Spinal cord (tissue), 10 donors: Measurements from ENCODE around the gene GXYLT2. TPM values are rescaled to one million over a fixed set of nuclear protein-coding genes. Genes with fewer than 3 reads are reported as not detected.
A peak's percentile ranks its signal among the peaks of the same experiment; 100 is the strongest.
"Not testable (repeated sequence)": the region's sequence is repeated elsewhere in the genome, so short reads cannot be mapped to it uniquely, and the experiment has no call there.

Experiments
- DNase-seq, 6 donors: peaks; one replicate each; pipeline versions ENCODE4 v3.0.0 to v3.0.0-alpha.2; 2013 to 2015; ENCODE audit warnings: low spot score in 6 of 6, low read depth in 4 of 6
- H3K27ac ChIP-seq: one replicate; pipeline ENCODE4 v1.5.1; 2013; ENCODE audit warnings: low read depth, low read length, control low read depth
- H3K27me3 ChIP-seq: one replicate; pipeline ENCODE4 v1.6.1; 2013; ENCODE audit warnings: low read length; ENCODE audit not compliant: control insufficient read depth, insufficient read depth
- H3K36me3 ChIP-seq: one replicate; pipeline ENCODE4 v1.6.1; 2013; ENCODE audit warnings: low read length; ENCODE audit not compliant: control insufficient read depth, insufficient read depth
- H3K4me1 ChIP-seq: one replicate; pipeline ENCODE4 v1.6.1; 2013; ENCODE audit warnings: low read length; ENCODE audit not compliant: control insufficient read depth, insufficient read depth
- H3K4me3 ChIP-seq: one replicate; pipeline ENCODE4 v1.5.1; 2013; ENCODE audit warnings: low read depth, low read length, control low read depth
- H3K9me3 ChIP-seq: one replicate; pipeline ENCODE4 v1.6.1; 2013; ENCODE audit warnings: low read length; ENCODE audit not compliant: control insufficient read depth, insufficient read depth
- WGBS: methylation state at CpG from one replicate; pipeline ENCODE4 v1.1.5; 2013; ENCODE audit warnings: missing lambda C conversion rate; ENCODE audit not compliant: insufficient coverage; 5-methylcytosine and 5-hydroxymethylcytosine counted together
- polyA plus RNA-seq, 2 donors: library from polyadenylated mRNA; unstranded; fragments of 120-200 nt; gene quantifications; one replicate each; pipeline ENCODE4 v1.2.1, GENCODE V29; 2013; ENCODE audit not compliant: insufficient read length in 2 of 2
- total RNA-seq, 2 donors: library from RNA; depleted of rRNA in 1 of 2; stranded (reverse); fragments of 120-200 nt in 1 of 2; fragments of >200 nt in 1 of 2; gene quantifications; one replicate each; pipeline versions ENCODE4 v1.2.3 to v1.2.4, GENCODE V29; 2013 to 2014
- donor health status: healthy.

The GXYLT2 gene
- total and polyA plus RNA-seq, 4 donors, result 5.9 to 30.9 (median 17.9) TPM

GRCh38 chr3:72998466-72998865 lies 110.6 kb downstream of the GXYLT2 start:
- H3K27ac ChIP-seq, result no peak overlapping the region
- no peak for DNase-seq

GRCh38 chr3:72999951-73000350 lies 112.1 kb downstream of the GXYLT2 start:
- no peaks in the 10 kb centered on the region for H3K27me3 ChIP-seq
- H3K4me1 ChIP-seq, result peaks cover 8% of the 10 kb centered on the region
- no peak for DNase-seq
- WGBS, result 74% methylated on average over 2 of the region's 2 CpGs
- H3K36me3 ChIP-seq, result peaks cover 21% of the 10 kb centered on the region
- H3K27ac ChIP-seq, result no peak overlapping the region
- no peak overlapping the region for H3K4me3 ChIP-seq
- H3K9me3 ChIP-seq, result no peaks in the 10 kb centered on the region

More at GRCh38 chr3:72998466-72998865, 110.6 kb downstream of the GXYLT2 start:
- Histone ChIP-seq H3K27me3 (no peaks in the 10 kb centered on the region), H3K4me1 (peaks cover 8% of the 10 kb centered on the region), H3K9me3 (no peaks in the 10 kb centered on the region), H3K4me3 (peak overlapping the region; percentile 89), H3K36me3 (peaks cover 13% of the 10 kb centered on the region)
- WGBS, result 50% methylated on average over 1 of the region's 4 CpGs

- not testable (repeated sequence) for H3K4me1 ChIP-seq, H3K9me3 ChIP-seq, DNase-seq, H3K4me3 ChIP-seq, H3K27ac ChIP-seq, H3K27me3 ChIP-seq
- no CpG with 5 or more reads among the region's 8 CpGs for WGBS
- H3K36me3 ChIP-seq, result peaks cover 33% of the 10 kb centered on the region
These were observed 115.2 kb downstream of the GXYLT2 start for GRCh38 chr3:73003050-73003449.

GRCh38 chr3:73004316-73004715 lies 116.5 kb downstream of the GXYLT2 start:
- Histone ChIP-seq H3K4me1 (no peaks in the 10 kb centered on the region), H3K4me3 (no peak overlapping the region), H3K9me3 (no peaks in the 10 kb centered on the region), H3K27ac (no peak overlapping the region), H3K36me3 (peaks cover 33% of the 10 kb centered on the region), H3K27me3 (no peaks in the 10 kb centered on the region)
- DNase-seq, result no peak
- no CpG with 5 or more reads among the region's 4 CpGs for WGBS

GRCh38 chr3:73007992-73008712 lies 120.3 kb downstream of the GXYLT2 start:
- Histone ChIP-seq H3K4me3 (no peak overlapping the region), H3K27me3 (no peaks in the 10 kb centered on the region), H3K27ac (no peak overlapping the region), H3K4me1 (peaks cover 6% of the 10 kb centered on the region), H3K36me3 (peaks cover 28% of the 10 kb centered on the region), H3K9me3 (no peaks in the 10 kb centered on the region)
- WGBS, result no CpG with 5 or more reads among the region's 6 CpGs
- DNase-seq, result no peak

GRCh38 chr3:73009008-73009407 lies 121.2 kb downstream of the GXYLT2 start:
- 55% methylated on average over 2 of the region's 4 CpGs for WGBS
- H3K27ac ChIP-seq, result no peak overlapping the region
- H3K36me3 ChIP-seq, result peaks cover 21% of the 10 kb centered on the region
- no peak overlapping the region for H3K4me3 ChIP-seq
- H3K9me3 ChIP-seq, result no peaks in the 10 kb centered on the region
- H3K4me1 ChIP-seq, result peaks cover 6% of the 10 kb centered on the region
- no peak for DNase-seq
- no peaks in the 10 kb centered on the region for H3K27me3 ChIP-seq

GRCh38 chr3:73009750-73010149 lies 121.9 kb downstream of the GXYLT2 start:
- Histone ChIP-seq H3K27me3 (no peaks in the 10 kb centered on the region), H3K9me3 (no peaks in the 10 kb centered on the region), H3K4me3 (no peak overlapping the region), H3K36me3 (peaks cover 19% of the 10 kb centered on the region), H3K27ac (no peak overlapping the region), H3K4me1 (peaks cover 6% of the 10 kb centered on the region)
- no CpG with 5 or more reads among the region's 3 CpGs for WGBS
- DNase-seq, result no peak

- H3K4me1 ChIP-seq, result peaks cover 6% of the 10 kb centered on the region
- no peaks in the 10 kb centered on the region for H3K27me3 ChIP-seq
- no peaks in the 10 kb centered on the region for H3K9me3 ChIP-seq
- no peak overlapping the region for H3K4me3 ChIP-seq
- H3K36me3 ChIP-seq, result peaks cover 16% of the 10 kb centered on the region
- no peak for DNase-seq
- H3K27ac ChIP-seq, result no peak overlapping the region
- 86% methylated on average over 1 of the region's 6 CpGs for WGBS
These were observed 122.3 kb downstream of the GXYLT2 start for GRCh38 chr3:73010158-73010557.

GRCh38 chr3:73018298-73018697 lies 130.5 kb downstream of the GXYLT2 start:
- Histone ChIP-seq H3K4me1 (no peaks in the 10 kb centered on the region), H3K9me3 (no peaks in the 10 kb centered on the region), H3K4me3 (no peak overlapping the region), H3K27me3 (no peaks in the 10 kb centered on the region), H3K27ac (no peak overlapping the region), H3K36me3 (no peaks in the 10 kb centered on the region)
- 100% methylated on average over 1 of the region's 4 CpGs for WGBS
- DNase-seq, result no peak

GRCh38 chr3:73018790-73019441 lies 131.1 kb downstream of the GXYLT2 start:
- no peak for DNase-seq

More at GRCh38 chr3:73018790-73019441, 131.1 kb downstream of the GXYLT2 start:
- WGBS, result no CpG with 5 or more reads among the region's 5 CpGs
- H3K4me1 ChIP-seq, result no peaks in the 10 kb centered on the region
- no peaks in the 10 kb centered on the region for H3K9me3 ChIP-seq
- no peaks in the 10 kb centered on the region for H3K36me3 ChIP-seq
- H3K27ac ChIP-seq, result no peak overlapping the region
- H3K27me3 ChIP-seq, result no peaks in the 10 kb centered on the region
- no peak overlapping the region for H3K4me3 ChIP-seq
